C4-2B (cell line): ENCODE data around the gene ATF2.

Experiments used
- H3K27ac ChIP-seq: fragments of 450-650 bp; 2 replicates; pipeline ENCODE4 v1.5.1; 2017
- CTCF ChIP-seq: fragments of 450-650 bp; conservative IDR thresholded peaks from 2 replicates; pipeline ENCODE4 v1.5.1; 2017; ENCODE audit warnings: mild to moderate bottlenecking
- ZFX ChIP-seq: fragments of 450-650 bp; IDR thresholded peaks from 2 replicates; pipeline ENCODE4 v1.6.1; 2017

ATF2 gene

GRCh38 chr2:175062787-175063585 lies 105.0 kb downstream of the ATF2 start:
- H3K27ac ChIP-seq: no peak overlapping the region
- no peak for TF ChIP-seq CTCF
- TF ChIP-seq ZFX: no peak

- TF ChIP-seq ZFX (no peak), CTCF (no peak)
- H3K27ac ChIP-seq: no peak overlapping the region
Observed at GRCh38 chr2:175057078-175057685, 110.8 kb downstream of the ATF2 start.

DNA sequence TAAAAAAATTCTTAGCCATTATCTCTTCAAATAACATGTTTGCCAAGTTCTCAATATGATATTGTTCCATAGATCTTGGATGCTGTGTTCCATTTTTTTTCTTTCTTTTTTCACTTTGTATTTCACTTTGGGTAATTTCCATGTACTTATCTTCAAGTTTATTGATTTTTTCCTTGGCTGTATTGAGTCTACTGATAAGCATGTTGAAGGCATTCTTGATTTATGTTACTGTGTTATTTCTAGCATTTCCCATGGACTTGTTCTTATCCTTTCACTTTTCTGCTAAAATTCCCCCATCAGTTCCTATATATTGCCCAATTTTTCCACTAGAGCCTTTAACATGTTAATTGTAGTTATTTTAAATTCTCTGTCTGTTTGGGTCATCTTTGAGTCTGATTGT lies 112.0 kb downstream of the ATF2 start:
- no peak overlapping the region for H3K27ac ChIP-seq
- TF ChIP-seq ZFX (no peak), CTCF (no peak)

- TF ChIP-seq ZFX: no peak
- no peak for TF ChIP-seq CTCF
- no peak overlapping the region for H3K27ac ChIP-seq
Observed at GRCh38 chr2:175054340-175054739, 113.7 kb downstream of the ATF2 start.

DNA sequence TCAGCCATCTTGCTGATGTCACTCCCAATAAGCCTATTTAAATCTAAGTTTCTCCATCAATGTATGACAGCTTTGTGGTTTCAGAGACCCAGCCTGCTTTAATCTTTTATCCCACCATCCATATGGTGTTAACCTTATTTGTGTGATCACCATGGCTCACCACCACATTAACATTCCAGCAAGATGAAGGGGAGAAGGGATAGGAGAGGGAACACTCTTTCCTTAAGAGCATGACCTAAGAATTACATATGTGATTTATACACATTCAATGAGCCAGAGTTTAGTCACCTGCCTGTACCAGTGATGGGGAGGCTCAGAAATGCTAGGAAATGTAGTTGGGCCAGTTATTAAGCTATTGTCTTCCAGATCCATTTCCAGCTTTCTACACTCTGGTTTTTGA lies 118.3 kb downstream of the ATF2 start:
- TF ChIP-seq CTCF: no peak
- no peak for TF ChIP-seq ZFX
- no peak overlapping the region for H3K27ac ChIP-seq

DNA sequence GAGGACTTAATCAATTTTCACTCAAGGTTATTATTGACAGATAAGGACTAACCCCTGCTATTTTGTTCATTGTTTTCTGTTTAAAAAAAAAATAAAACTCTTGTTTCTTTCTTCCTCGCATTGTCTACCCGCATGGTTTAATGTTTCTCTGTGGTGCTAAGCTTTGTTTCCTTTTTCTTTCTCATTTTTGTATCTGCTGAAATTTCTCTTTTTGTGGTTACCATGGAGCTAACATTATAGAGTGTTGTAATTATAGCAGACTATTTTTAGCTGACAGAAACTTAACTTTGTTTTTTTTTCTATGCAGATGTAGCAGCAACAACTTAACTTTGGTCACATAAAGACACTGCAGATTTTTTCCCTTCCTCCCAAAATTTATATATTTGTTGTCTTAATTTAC lies 119.7 kb downstream of the ATF2 start:
- TF ChIP-seq ZFX (no peak), CTCF (no peak)
- H3K27ac ChIP-seq: no peak overlapping the region

DNA sequence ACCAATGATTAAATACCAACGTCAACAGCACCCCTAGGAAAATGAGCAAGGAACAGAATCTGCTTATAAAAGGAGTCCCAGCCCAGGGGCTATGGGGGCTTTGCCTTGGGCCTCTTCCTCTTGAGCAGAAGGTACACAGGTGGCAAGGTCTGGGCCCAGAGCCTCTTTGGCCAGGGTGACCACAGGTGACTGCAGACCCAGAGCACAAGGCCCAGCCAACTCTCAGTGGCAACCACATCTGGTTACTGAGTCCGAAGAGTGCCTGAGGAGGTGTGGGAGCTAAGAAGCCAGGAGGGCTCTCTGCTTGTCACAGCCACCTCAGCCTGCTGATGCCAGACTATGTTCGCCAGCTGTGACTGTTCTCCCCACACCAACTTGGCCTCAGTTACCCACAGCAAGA lies 128.5 kb downstream of the ATF2 start:
- no peak overlapping the region for H3K27ac ChIP-seq

More for the DNA sequence above, 128.5 kb downstream of the ATF2 start:
- no peak for TF ChIP-seq ZFX
